GM18519 (cell line): ENCODE measurements around the gene GIGYF1.

ENCODE experiments used
- ATAC-seq: cut with Tn5 transposase; IDR thresholded peaks from one replicate; pipeline ENCODE4 v1.9.1; 2021; ENCODE audit warnings: mild to moderate bottlenecking, moderate library complexity; ENCODE audit not compliant: unreplicated experiment, low FRiP score

GIGYF1 gene

GRCh38 chr7:100685631-100686145 lies 8.4 kb downstream of the GIGYF1 start:
- no peak for ATAC-seq

GRCh38 chr7:100685049-100685605 lies 8.9 kb downstream of the GIGYF1 start:
- ATAC-seq: no peak

DNA sequence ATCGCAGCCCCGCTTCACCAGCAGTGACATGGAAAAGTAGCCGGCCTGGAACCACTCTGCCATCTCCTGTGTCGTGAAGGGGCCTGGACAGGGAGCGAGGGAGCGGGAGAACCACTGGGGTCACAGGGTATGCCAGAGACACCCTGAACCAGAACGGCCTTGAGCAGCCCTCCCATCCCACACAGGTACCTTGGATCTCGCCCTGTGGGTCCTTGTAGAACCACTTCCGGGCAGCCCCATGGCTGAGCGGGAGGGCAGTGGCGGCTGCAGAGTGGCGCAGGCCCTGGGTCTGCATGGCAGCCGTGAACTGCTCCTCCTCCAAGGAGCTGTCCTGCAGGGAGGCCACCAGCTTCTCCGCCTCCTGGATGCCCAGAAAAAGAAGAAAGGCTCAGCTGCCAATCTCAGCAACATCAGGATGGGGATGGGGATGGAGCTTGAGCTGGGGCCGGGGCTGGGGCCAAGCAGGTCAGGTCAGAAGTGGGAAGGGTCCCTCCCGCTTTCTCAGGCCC lies 9.5 kb downstream of the GIGYF1 start:
- no peak for ATAC-seq

DNA sequence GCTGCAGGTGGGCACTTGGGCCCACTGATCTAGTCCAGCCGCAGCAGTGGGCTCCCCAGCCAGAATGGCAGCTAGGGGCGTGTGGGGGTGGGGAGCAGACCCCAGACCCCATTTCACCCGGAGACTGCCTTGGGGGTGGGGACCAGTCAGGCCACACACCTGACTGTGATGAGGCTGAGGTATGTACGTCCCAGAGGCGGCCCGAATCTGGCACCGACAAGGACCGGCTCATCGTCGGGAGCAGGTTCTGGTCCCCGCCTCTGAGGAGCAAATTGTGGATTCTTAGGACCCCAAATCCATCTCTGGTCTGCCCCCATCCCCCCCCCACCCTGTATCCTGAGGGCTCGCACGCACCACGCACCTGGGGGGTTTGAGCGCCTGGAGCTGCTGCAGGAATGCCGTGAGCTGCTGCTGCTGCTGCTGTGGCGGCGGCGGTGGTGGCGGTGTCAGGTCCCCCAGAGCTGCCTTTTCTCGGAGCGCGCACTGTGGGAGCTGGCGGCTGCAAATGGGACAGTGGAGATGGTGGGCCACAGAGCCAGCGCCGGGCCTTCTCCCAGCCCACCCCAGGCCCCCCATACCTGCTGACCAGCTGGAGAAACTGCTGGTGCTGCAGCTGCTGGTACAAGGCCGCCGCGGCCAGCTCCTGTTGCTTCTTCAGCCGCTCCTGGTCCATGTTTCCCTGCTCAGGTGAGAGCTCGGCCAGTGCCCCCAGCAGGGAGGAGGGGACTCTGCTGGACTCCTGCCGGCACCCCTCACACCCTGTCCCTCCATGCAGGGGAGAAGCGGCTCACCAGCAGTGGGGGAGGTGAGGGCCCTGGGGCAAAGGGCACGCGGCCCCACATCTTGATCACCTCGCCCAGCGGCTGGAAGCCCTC lies 10.2 kb downstream of the GIGYF1 start:
- ATAC-seq: no peak

- no peak for ATAC-seq
Measured at GRCh38 chr7:100682991-100683658, 10.9 kb downstream of the GIGYF1 start.

- ATAC-seq: no peak
Measured at GRCh38 chr7:100682228-100682741, 11.8 kb downstream of the GIGYF1 start.

DNA sequence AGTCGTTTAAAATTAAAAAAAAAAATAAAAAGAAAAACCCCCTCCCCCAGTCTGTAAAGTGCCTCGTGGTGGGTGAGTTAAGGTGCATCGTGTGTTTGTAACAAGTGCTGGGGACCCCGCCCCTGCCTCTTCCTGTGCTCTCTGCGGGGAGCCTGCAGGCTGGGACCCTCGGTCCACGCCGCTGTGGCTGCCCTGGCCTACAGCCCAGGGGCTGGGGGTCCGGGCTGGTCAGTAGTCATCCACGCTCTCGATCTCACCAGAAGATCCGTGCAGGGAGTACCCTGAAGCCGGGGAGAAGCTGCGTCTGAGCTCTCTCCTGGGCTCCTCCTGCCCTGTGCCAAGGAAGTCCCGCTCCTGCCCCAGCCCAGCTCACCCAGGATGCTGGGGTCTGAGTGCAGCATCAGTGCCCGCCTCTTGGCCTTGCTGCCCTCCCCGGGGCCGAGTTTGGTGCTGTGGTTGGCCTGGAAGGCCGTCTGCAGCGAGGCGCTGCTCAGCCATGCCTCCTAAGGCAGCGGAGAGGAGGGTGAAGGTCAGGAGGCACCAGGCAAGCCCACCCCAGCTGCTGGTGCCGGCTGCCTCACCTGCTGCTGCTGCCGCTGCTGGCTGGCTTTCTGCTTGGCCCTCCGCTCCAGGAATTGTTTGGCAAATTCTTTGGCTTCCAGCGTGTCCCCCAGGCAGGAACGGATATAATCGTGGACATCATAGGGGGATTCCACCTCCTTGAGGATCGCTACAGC lies 12.4 kb downstream of the GIGYF1 start:
- ATAC-seq: no peak

DNA sequence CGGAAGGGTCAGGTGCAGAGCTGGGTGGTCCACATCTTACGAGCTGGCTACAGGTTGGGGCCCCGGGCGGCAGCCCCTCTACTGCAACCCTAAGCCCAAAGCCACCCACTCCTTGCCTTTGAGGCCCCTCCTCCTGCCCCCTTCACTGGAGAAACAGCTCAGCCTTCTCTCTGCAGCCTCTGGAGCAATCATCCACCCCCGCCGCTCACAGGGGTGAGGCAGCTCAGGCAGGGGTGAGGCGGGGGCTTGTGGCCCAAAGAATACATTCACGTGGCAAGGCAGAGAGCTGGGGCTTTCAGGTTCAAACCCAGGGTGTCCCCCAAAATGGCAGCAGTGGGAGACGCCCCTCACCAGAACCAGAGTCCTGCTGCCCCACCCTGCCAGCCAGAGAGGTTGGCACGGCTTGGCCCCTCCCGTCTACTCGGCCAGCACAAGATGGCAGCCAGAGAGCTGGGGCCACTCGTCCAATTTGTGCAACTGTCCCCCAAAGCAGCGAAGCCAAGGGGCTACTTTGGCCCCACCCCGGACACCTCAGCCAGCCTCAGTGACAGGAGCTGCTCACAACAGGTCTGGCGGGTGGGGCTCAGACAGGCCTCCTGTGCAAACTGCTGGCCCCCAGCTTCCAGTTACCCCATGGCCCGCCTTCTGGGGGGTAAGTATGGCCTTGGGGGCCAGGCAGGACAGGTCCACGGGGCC lies 13.3 kb downstream of the GIGYF1 start:
- no peak for ATAC-seq

DNA sequence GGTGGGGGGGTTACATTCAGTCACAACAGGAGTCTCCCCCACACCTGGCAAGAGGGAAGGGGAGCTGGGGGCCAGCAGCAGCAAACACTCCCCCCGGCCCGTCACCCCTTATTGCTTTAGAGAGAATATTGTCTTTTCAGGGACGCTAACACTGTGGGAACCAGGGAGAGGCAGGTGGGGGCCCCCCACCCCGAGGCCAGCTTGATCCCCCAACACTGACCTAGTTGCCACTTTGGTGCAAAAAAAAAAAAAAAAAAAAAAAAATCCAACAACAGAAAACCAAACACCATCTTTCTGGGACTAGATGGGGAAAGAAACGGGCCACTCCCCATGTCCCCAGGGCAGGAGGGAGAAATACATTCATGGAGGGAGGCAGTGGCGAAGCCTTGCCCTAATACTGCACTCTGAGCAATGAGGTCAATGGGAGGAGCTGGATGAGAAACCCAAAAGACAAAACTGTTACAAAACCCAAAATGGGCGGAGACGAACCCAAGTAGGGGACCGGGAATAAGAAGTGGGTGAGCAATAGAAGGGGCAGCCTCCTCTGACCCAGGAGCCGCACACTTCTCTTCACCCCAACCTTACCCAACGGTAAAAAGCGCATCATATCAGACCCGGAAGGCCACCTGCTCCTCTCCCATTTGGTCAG lies 14.0 kb downstream of the GIGYF1 start:
- no peak for ATAC-seq

GRCh38 chr7:100679129-100679926 lies 14.7 kb downstream of the GIGYF1 start:
- ATAC-seq: no peak

DNA sequence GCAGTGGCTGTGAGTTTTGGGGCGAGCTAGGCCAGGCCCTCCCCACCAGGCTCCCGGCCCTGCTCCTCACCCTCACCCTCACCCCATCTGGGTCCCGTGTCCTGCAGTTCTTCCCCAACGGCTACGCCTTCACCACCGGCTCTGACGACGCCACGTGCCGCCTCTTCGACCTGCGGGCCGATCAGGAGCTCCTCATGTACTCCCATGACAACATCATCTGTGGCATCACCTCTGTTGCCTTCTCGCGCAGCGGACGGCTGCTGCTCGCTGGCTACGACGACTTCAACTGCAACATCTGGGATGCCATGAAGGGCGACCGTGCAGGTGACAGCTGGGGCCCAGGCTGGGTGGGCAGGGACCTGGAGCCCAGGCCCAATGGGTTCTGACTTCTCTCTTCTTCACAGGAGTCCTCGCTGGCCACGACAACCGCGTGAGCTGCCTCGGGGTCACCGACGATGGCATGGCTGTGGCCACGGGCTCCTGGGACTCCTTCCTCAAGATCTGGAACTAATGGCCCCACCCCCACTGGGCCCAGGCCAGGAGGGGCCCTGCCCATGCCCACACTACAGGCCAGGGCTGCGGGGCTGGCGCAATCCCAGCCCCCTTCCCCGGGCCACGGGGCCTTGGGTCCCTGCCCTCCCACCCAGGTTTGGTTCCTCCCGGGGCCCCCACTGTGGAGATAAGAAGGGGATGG lies 15.6 kb downstream of the GIGYF1 start:
- ATAC-seq: no peak

DNA sequence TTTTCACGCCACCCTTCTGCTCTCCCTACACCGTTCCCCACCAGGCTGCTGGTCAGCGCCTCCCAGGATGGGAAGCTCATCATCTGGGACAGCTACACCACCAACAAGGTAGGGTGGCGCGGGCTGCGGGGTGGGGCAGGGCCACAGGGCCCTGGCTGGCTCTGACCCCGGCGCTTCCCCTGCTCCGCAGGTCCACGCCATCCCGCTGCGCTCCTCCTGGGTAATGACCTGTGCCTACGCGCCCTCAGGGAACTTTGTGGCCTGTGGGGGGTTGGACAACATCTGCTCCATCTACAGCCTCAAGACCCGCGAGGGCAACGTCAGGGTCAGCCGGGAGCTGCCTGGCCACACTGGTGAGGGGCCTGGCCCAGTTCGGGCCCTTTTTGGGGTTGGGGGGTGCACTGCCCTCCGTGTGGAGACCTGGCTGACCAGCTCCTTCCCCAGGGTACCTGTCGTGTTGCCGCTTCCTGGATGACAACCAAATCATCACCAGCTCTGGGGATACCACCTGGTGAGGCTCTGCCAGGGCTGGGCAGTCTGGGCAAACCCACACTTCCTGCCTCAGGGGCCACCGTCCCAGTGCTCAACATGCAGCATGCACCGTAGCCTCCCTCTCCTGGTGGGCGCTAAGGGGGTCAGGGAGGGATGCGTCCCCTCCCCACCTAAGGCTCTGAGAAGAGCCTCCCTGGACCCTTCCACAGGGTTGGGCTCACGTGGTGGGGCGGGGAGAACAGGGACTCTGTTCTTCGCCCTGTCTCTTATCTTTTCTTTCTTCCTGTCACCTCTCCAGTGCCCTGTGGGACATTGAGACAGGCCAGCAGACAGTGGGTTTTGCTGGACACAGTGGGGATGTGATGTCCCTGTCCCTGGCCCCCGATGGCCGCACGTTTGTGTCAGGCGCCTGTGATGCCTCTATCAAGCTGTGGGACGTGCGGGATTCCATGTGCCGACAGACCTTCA lies 16.5 kb downstream of the GIGYF1 start:
- no peak for ATAC-seq

DNA sequence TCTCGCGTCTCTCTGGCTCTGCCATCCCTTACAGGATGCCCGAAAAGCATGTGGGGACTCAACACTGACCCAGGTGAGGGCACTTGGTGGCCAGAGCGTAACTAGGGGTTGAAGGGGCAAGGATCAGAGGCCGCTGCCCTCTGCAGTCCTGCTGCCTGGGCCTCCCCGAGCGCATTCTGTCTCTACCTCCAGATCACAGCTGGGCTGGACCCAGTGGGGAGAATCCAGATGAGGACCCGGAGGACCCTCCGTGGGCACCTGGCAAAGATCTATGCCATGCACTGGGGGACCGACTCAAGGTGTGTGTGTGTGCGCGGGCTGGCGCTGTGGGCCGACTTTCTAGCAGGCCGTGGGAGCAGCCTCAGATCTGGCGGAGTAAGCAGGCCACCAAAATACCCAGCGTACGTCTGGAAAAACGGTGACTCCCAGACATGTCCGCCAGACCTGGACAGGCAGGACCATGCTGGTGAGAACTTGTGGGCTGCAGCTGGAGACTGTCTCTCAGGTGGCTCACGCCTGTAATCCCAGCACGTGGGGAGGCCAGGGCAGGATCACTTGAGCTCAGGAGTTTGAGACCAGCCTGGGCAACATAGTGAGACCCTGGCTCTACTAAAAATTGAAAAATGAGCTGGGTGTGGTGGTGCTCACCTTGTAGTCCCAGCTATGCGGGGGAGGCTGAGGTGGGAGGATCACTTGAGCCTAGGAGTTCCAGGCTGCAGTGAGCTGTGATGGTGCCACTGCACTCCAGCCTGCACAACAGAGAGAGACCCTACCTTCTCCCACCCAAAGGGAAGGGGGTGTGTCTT lies 17.3 kb downstream of the GIGYF1 start:
- ATAC-seq: no peak

DNA sequence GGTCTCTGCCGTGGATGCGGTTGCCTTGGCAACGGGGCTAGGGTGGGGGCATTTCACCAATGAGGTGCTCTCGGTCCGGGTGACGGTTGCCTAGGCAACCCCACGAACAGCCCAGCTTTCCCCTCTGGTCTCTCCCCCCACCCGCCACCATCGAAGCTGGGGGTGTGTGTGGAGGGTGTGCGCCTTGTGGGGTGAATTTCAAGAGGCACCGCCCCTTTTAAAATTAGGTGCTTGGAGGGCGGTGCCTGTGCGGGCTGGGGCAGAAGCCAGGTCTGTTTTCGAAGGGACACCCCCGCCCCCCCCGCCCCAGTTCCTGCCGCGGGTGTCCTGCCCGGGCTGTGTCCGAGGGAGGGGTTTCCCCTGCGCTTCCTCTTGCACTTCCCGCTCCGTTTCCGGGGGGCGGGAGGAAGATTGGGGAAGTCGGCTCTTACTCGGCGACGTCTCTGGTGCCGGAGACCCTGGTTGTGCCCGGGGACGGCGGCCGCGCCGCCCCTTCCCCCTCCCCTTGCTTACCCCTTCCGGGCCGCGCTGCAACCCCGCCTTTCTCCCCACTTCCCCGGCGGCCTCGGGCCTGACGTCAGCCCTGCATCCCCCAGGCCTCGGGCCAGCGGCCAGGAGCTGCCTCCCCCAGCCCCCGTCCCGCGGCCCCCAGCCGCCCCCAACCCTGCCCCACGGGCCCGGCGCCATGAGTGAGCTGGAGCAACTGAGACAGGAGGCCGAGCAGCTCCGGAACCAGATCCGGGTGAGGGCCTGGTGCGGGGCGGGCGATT lies 18.3 kb downstream of the GIGYF1 start:
- no peak for ATAC-seq

- ATAC-seq: no peak
Measured at GRCh38 chr7:100675105-100675451, 19.0 kb downstream of the GIGYF1 start.
